ENCODE data around the gene RHBDL2. TPM values are rescaled to one million over a fixed set of nuclear protein-coding genes. Genes with fewer than 3 reads are reported as not detected.
A peak's percentile ranks its signal among the peaks of the same experiment; 100 is the strongest.

RHBDL2 gene
- total and polyA plus RNA-seq, 2 of the 13 experiments (the other 11 are each of a cell fraction or from before 2014, with no cell fraction given): 3.3 to 5.4 TPM

GRCh38 chr1:38940339-38941047, 1.1 kb downstream of the RHBDL2 start (continued):
- no peak for TF ChIP-seq SNRNP70 (IDR thresholded peaks at IDR 0.05; ENCODE audit: low read depth, low read length)
- TF ChIP-seq ZNF563 (CRISPR knock-in tag; IDR thresholded peaks at IDR 0.05): no peak
- no peak for TF ChIP-seq SRY (CRISPR knock-in tag; IDR thresholded peaks at IDR 0.05)
- TF ChIP-seq SP4 (CRISPR knock-in tag; IDR thresholded peaks at IDR 0.05): no peak
- no peak for TF ChIP-seq SUZ12 (IDR thresholded peaks at IDR 0.05; ENCODE audit: low read depth, low read length)
- no peak for TF ChIP-seq SIN3B (IDR thresholded peaks at IDR 0.05; ENCODE audit: low read length)
- TF ChIP-seq ZBTB26 (CRISPR knock-in tag; IDR thresholded peaks at IDR 0.05; ENCODE audit: borderline replicate concordance): no peak
- TF ChIP-seq KAT8 (CRISPR knock-in tag; IDR thresholded peaks at IDR 0.05): no peak
- TF ChIP-seq ZNF672 (CRISPR knock-in tag; IDR thresholded peaks at IDR 0.05): no peak
- no peak for TF ChIP-seq ZFY (CRISPR knock-in tag; IDR thresholded peaks at IDR 0.05)
- TF ChIP-seq ZNF30 (CRISPR knock-in tag; IDR thresholded peaks at IDR 0.05): no peak
- no peak for TF ChIP-seq ATF1 (CRISPR knock-in tag; IDR thresholded peaks at IDR 0.05)
- TF ChIP-seq ZBTB25 (CRISPR knock-in tag; IDR thresholded peaks at IDR 0.05): no peak
- no peak for TF ChIP-seq HMGA1 (CRISPR knock-in tag; conservative IDR thresholded peaks at IDR 0.05)
- TF ChIP-seq ZMAT3 (CRISPR knock-in tag; conservative IDR thresholded peaks at IDR 0.05): no peak
- TF ChIP-seq ZNF224 (CRISPR knock-in tag; IDR thresholded peaks at IDR 0.05): no peak
- TF ChIP-seq FOXA1 (IDR thresholded peaks at IDR 0.05): no peak
- peak; percentile 51; the same call in 1 of the 2 replicates for TF ChIP-seq FOXA1 (CRISPR knock-in tag; IDR thresholded peaks at IDR 0.05)
- no peak for TF ChIP-seq PBX3 (CRISPR knock-in tag; IDR thresholded peaks at IDR 0.05; ENCODE audit: borderline replicate concordance)
- TF ChIP-seq JDP2 (CRISPR knock-in tag; IDR thresholded peaks at IDR 0.05; ENCODE audit: borderline replicate concordance): no peak
- TF ChIP-seq SKI (IDR thresholded peaks at IDR 0.05; ENCODE audit: partially characterized antibody): no peak
- TF ChIP-seq BCLAF1 (IDR thresholded peaks at IDR 0.05): no peak
- TF ChIP-seq NR2F6 (IDR thresholded peaks at IDR 0.05): no peak
- no peak for TF ChIP-seq NR2F6 (CRISPR knock-in tag; IDR thresholded peaks at IDR 0.05)
- TF ChIP-seq ZNF7 (CRISPR knock-in tag; IDR thresholded peaks at IDR 0.05): no peak
- no peak for TF ChIP-seq TBX2 (CRISPR knock-in tag; IDR thresholded peaks at IDR 0.05; ENCODE audit: borderline replicate concordance)
- no peak for TF ChIP-seq KDM3A (CRISPR knock-in tag; IDR thresholded peaks at IDR 0.05; ENCODE audit: low read depth)
- TF ChIP-seq SMC3 (IDR thresholded peaks at IDR 0.05; ENCODE audit: low read length): no peak
